ENCODE results near the gene STIP1.
"Not testable (repeated sequence)": the region's sequence is repeated elsewhere in the genome, so short reads cannot be mapped to it uniquely, and the experiment has no call there.

Gene STIP1

GRCh38 chr11:64235437-64236161 lies 49.6 kb downstream of the STIP1 start:
- DNase-seq (ENCODE audit: low read depth in 2 of 3, low spot score in 1 of 3), result no peak

DNA sequence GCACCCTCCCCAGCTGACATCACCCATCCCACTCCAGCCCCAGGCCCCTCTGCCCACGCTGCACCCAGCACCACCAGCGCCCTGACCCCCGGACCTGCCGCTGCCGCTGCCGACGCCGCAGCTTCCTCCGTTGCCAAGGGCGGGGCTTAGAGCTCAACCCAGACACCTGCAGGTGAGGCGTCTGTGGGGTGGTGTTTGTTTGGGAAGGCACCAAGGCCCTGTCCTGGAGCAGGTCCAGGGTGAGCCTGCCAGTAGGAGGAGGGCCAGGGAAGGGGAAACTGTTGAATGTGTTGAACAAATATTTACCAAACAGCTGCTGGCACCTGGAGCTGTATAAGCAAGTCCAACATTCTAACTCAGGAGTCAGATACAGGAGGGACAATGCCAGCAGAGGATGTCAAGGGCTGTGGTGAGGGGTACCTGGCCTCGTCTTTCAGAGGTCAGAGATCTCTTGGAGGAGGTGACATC lies 51.5 kb downstream of the STIP1 start:
- no peak for DNase-seq (ENCODE audit: low read depth in 2 of 3, low spot score in 1 of 3)

- DNase-seq (ENCODE audit: low read depth in 2 of 3, low spot score in 1 of 3), result no peak
These were observed 52.1 kb downstream of the STIP1 start for GRCh38 chr11:64238076-64238475.

GRCh38 chr11:64238999-64239398 lies 53.0 kb downstream of the STIP1 start:
- no peak for DNase-seq (ENCODE audit: low read depth in 2 of 3, low spot score in 1 of 3)

GRCh38 chr11:64239662-64240434 lies 53.9 kb downstream of the STIP1 start:
- no peak for DNase-seq (ENCODE audit: low read depth in 2 of 3, low spot score in 1 of 3)

DNA sequence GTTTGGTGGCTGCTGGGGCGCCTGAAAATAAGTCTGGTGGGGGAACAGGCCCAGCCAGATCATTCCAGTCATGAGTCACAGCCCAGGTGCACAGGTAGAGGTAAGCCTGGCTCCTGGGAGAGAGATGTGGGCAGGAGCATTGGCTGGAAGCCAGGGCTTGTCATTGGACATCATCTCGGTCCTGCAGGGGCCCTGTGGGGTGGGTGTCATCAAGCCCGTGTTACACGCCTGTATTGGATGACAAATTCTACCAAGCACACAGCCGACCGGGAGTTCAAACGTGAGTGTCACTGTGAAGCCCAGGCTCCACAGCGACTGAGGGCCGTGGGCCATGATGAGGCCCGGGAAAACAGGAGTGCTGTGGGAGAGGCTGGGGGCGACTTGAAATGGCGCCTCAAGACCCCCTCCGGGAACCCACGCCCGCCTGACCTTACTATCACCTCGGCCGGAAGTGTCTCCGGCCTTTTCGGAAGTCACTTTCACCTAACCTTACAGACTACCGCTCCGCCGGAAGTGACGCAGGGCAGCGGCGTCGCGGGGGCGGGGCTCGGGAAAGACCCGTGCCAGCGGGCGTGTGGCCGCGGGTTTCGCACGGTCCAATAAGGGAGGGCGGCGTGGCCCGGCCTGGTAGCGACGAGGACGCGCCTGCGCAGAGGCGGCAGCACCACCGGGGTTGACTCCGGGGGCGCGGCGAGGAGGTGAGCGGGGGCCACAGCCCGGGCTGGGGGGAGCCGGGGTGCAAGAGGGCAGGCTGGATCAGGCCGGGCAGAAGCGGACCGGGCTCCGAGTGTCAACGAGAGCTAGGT lies 54.7 kb downstream of the STIP1 start, which contains the start of gene FKBP2:
TSS of gene FKBP2 (plus strand) at position 661 of the 806 bp plus-strand sequence. CDS start 1,293 bp downstream, outside the sequence.
- DNase-seq (ENCODE audit: low read depth in 2 of 3, low spot score in 1 of 3), result peak; percentile 92 to 97 (median 94)

GRCh38 chr11:64241241-64241490 lies 55.2 kb downstream of the STIP1 start:
- peak in 2 of 3 donors; percentile 100 for DNase-seq (ENCODE audit: low read depth in 2 of 3, low spot score in 1 of 3)

GRCh38 chr11:64241491-64242374 lies 55.8 kb downstream of the STIP1 start:
- DNase-seq (ENCODE audit: low read depth in 2 of 3, low spot score in 1 of 3), result peak in 1 of 3 donors; percentile 100

DNA sequence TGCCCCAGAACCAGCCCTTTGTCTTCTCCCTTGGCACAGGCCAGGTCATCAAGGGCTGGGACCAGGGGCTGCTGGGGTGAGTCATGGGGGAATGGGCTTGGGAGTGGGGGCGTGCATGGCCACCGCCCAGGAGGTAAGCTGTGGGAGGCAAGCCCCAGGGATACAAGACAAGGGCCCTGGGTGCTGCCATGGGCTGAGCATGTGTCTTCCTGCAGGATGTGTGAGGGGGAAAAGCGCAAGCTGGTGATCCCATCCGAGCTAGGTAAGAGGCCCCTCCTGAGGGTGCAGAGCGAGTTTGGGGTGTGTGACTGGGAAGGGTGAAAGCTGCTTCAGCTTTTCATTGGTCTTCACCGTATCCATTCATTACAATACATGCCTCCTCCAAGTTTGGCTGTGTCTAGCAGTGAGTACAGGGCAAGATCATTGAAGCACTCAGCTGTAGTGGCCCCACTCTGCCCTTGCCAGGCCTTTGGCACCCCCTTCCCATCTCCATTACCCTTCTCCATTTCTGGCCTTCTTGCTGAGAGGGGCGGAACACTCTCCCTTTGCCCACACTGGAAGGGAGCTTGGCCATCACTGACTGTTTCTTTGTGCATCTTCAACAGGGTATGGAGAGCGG lies 57.4 kb downstream of the STIP1 start:
- no peak for DNase-seq (ENCODE audit: low read depth in 2 of 3, low spot score in 1 of 3)

DNA sequence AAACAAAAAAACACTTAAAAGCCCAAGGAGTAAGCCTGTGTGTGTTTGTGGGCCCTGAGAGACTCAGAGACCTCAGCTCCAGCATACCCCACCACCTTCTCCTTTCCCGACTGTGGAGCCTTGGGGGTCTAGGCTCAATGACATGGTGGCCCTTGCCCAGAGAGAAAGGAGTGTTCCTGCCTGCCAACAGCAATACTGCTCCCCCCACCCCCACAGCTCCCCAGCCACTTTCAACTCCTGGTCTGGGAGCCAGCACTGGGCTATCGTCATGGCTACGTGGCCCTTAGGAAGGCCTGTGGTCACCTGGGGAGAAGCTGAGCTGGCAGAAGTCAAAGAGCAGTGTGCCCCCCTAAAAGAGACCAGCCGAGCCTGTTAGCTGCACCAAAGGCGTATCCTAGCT lies 58.1 kb downstream of the STIP1 start:
- DNase-seq (ENCODE audit: low read depth in 2 of 3, low spot score in 1 of 3), result no peak

GRCh38 chr11:64244966-64245365 lies 59.0 kb downstream of the STIP1 start:
- no peak for DNase-seq (ENCODE audit: low read depth in 2 of 3, low spot score in 1 of 3)

GRCh38 chr11:64245401-64245796 lies 59.4 kb downstream of the STIP1 start:
- DNase-seq (ENCODE audit: low read depth in 2 of 3, low spot score in 1 of 3), result no peak

GRCh38 chr11:64245797-64246620 lies 60.0 kb downstream of the STIP1 start:
- DNase-seq (ENCODE audit: low read depth in 2 of 3, low spot score in 1 of 3), result peak; percentile 67 to 76 (median 72)

DNA sequence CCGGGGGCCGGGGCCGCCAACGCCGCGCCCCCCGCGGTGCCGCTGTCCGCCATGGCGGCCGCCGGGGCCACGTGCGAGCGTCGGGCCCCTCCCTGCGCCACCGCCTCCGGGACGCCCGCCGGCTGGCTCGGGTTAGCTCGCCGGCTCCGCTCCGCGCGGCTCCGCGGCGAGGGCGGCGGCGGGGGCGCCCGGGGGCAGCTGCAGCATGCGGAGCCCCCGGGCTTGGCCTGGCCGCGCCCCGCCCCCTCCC lies 60.6 kb downstream of the STIP1 start:
- DNase-seq (ENCODE audit: low read depth in 2 of 3, low spot score in 1 of 3), result not testable (repeated sequence)

GRCh38 chr11:64246871-64247728 lies 61.1 kb downstream of the STIP1 start, which contains the start of gene PPP1R14B:
PPP1R14B (minus strand) TSS chr11:64246943; CDS start chr11:64246673, 270 bp downstream.
- DNase-seq (ENCODE audit: low read depth in 2 of 3, low spot score in 1 of 3), result peak; percentile 66 to 78 (median 69)

DNA sequence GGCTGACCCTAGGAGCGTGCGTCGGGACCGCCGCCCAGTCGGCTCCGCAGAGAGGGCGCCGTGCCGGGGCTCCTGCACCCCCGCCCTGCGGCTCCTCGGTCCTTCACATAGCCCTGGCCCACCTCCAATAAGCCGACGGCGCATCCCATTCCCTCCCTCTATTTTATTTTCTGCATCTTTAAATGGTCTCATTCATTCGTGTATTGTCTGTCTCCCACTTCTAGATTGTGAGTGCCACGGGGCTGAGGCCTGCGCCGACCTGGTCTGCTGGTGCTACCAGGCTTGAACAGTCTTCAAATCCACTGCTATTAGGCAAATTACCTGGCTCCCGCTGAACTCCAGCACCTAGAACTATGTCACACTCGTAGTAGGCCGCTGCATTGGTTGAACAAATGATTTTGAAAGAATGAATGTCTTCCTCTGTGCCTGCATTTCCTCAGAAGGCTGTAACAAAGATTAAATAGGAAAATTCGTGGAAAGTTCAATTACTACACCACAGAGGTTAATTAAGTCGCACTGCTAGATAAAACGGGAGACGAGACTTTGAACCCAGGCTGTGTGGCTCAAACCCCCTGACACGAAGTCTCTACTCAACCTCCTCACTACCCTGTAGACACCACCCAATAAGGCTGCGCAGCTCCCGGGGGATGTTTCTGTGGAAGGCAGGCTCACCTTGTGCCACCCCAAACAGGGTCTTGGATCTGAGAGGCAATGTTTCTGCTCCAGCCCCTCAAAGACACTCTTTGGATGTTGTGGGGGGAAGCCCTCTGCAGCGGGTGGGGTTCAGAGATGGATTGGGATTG lies 62.0 kb downstream of the STIP1 start:
- no peak for DNase-seq (ENCODE audit: low read depth in 2 of 3, low spot score in 1 of 3)

- no peak for DNase-seq (ENCODE audit: low read depth in 2 of 3, low spot score in 1 of 3)
These were observed 62.6 kb downstream of the STIP1 start for GRCh38 chr11:64248578-64248977.

- no peak for DNase-seq (ENCODE audit: low read depth in 2 of 3, low spot score in 1 of 3)
These were observed 63.1 kb downstream of the STIP1 start for GRCh38 chr11:64249038-64249437.
